A549 (cell line): ENCODE results near the gene ANKFY1. TPM values are rescaled to one million over a fixed set of nuclear protein-coding genes. Genes with fewer than 3 reads are reported as not detected.

ENCODE experiments used
- ATAC-seq, 2 experiments: fragments of 200-7000 bp in 1 of 2; fragments of >200 bp in 1 of 2; cut with Nextera tagmentation in 1 of 2; cut with Tn5 transposase in 1 of 2; 3 replicates each; pipeline versions ENCODE4 v1.8.0 to v1.9.1; 2018 to 2020; ENCODE audit warnings: mild to moderate bottlenecking in 1 of 2, moderate library complexity in 1 of 2
- CTCF ChIA-PET: fragments of 300-600 bp; sonication (Branson Sonifier 250); formaldehyde crosslinking; extraction: SDS; loops from one replicate; lab custom pipeline; 2021; ENCODE audit warnings: antibody characterized with exemption, inconsistent platforms; lab: Yijun Ruan, JAX
- POLR2A ChIA-PET: fragments of 350-600 bp; formaldehyde crosslinking; extraction: SDS; loops from one replicate; lab custom pipeline; 2021; ENCODE audit warnings: antibody characterized with exemption, inconsistent platforms; lab: Yijun Ruan, JAX
- DNase-seq, 2 experiments: peaks; one replicate each; pipeline versions ENCODE4 v3.0.0 to v3.0.0-alpha.2; 2011 to 2016; ENCODE audit warnings: low read depth in 1 of 2, low spot score in 1 of 2
- FAIRE-seq: peaks from 2 replicates; lab custom pipeline; 2011; peaks lifted over from hg19 to GRCh38; lab: Jason Lieb, UNC
- H3K27ac ChIP-seq, 2 experiments: fragments of >200 bp; sonication (Bioruptor Twin); formaldehyde crosslinking; 3 replicates each; pipeline ENCODE4 v1.5.1; 2016 to 2017
- H3K4me1 ChIP-seq: fragments of >200 bp; sonication (Bioruptor Twin); formaldehyde crosslinking; 3 replicates; pipeline ENCODE4 v1.6.1; 2016
- H3K4me2 ChIP-seq: fragments of >200 bp; sonication (Bioruptor Twin); formaldehyde crosslinking; 3 replicates; pipeline ENCODE4 v1.6.1; 2016
- H3K4me3 ChIP-seq: fragments of >200 bp; sonication (Bioruptor Twin); formaldehyde crosslinking; 3 replicates; pipeline ENCODE4 v1.5.1; 2016
- H3K9me3 ChIP-seq: fragments of >200 bp; sonication (Bioruptor Twin); formaldehyde crosslinking; 3 replicates; pipeline ENCODE4 v1.6.1; 2016
- ATOH8 ChIP-seq: fragments of 250-450 bp; sonication (Bioruptor Pico); IDR thresholded peaks from 2 replicates; pipeline ENCODE4 v1.5.0; 2020; ENCODE audit warnings: low read depth, mild to moderate bottlenecking, moderate library complexity
- CEBPB ChIP-seq, 2 experiments: fragments of >200 bp in 1 of 2; sonication (Bioruptor Twin) in 1 of 2; formaldehyde crosslinking in 1 of 2; IDR thresholded peaks; 2 replicates each; pipeline ENCODE4 v1.6.1; 2012 to 2016
- CTCF ChIP-seq: fragments of >200 bp; sonication (Bioruptor Twin); formaldehyde crosslinking; IDR thresholded peaks from 3 replicates; pipeline ENCODE4 v1.5.1; 2016
- FOSL2 ChIP-seq, 2 experiments: fragments of 450-650 bp in 1 of 2; fragments of >200 bp in 1 of 2; sonication (Bioruptor Twin) in 1 of 2; formaldehyde crosslinking; IDR thresholded peaks; 2 replicates each; pipeline versions ENCODE4 v1.5.0 to v1.6.1; 2016 to 2020; ENCODE audit warnings: mild to moderate bottlenecking in 1 of 2, moderate library complexity in 1 of 2
- HEYL ChIP-seq: fragments of 250-450 bp; sonication (Bioruptor Pico); IDR thresholded peaks from 2 replicates; pipeline ENCODE4 v1.8.0; 2021; ENCODE audit warnings: mild to moderate bottlenecking, moderate library complexity
- HMGXB4 ChIP-seq: fragments of 250-450 bp; sonication (Bioruptor Pico); IDR thresholded peaks from 2 replicates; pipeline ENCODE4 v1.5.0; 2021; ENCODE audit warnings: mild to moderate bottlenecking, moderate library complexity, borderline replicate concordance
- HOXB13 ChIP-seq: fragments of 250-450 bp; sonication (Bioruptor Pico); IDR thresholded peaks from 2 replicates; pipeline ENCODE4 v1.5.0; 2020; ENCODE audit warnings: low read depth, mild to moderate bottlenecking, moderate library complexity
- JUNB ChIP-seq: fragments of >200 bp; sonication (Bioruptor Twin); formaldehyde crosslinking; IDR thresholded peaks from 2 replicates; pipeline ENCODE4 v1.6.1; 2016
- NFE2L2 ChIP-seq: fragments of 150-350 bp; conservative IDR thresholded peaks from 2 replicates; pipeline ENCODE4 v1.6.1; 2014; ENCODE audit warnings: low read length
- POLR2AphosphoS2 ChIP-seq: conservative IDR thresholded peaks from 2 replicates; pipeline ENCODE4 v1.6.1; 2012; ENCODE audit warnings: low read length, improper control_type of control experiment, inconsistent platforms
- RAD21 ChIP-seq, 2 experiments: fragments of >200 bp in 1 of 2; sonication (Bioruptor Twin) in 1 of 2; formaldehyde crosslinking in 1 of 2; IDR thresholded peaks in 1 of 2; conservative IDR thresholded peaks in 1 of 2; 2 replicates in 1 of 2; 3 replicates in 1 of 2; pipeline ENCODE4 v1.6.1; 2012 to 2018; ENCODE audit warnings: inconsistent platforms in 1 of 2
- RCOR1 ChIP-seq: fragments of 150-350 bp; IDR thresholded peaks from 2 replicates; pipeline ENCODE4 v1.6.1; 2014; ENCODE audit warnings: antibody characterized with exemption, low read length, low read depth
- SREBF2 ChIP-seq: fragments of 450-650 bp; IDR thresholded peaks from 2 replicates; pipeline ENCODE4 v1.6.1; 2014; ENCODE audit warnings: mild to moderate bottlenecking, moderate library complexity
- WGBS: methylation state at CpG from one replicate; pipeline ENCODE4 v1.1.6; 2017; ENCODE audit errors: missing lambda C conversion rate; 5-methylcytosine and 5-hydroxymethylcytosine counted together
- polyA plus RNA-seq, 4 experiments: library from polyadenylated mRNA; depleted of rRNA in 3 of 4; stranded (reverse); fragments of >200 nt; fragmentation: RNase III in 1 of 4; extraction: RNeasy Plus Mini Kit Qiagen cat#74134 plus additional on column Dnase treatment in 1 of 4; gene quantifications; 2 replicates in 3 of 4; 3 replicates in 1 of 4; pipeline ENCODE4 v1.2.3, GENCODE V29; 2011 to 2017

ANKFY1 gene
- polyA plus RNA-seq, 2 of the 4 experiments (the other 2 are of a cell fraction) = 28.5 to 51.7 TPM

GRCh38 chr17:4160294-4160859 is 103.4 kb downstream of the ANKFY1 start:
- CTCF ChIA-PET = interaction anchor here (0.8 to 7.3 kb wide), 12 partner anchors 8 to 259 kb away, joined by 3 to 45 read pairs (median 5); partner anchors contain the start of genes CYB5D2 and ZZEF1
- POLR2A ChIA-PET = interaction anchor here (1.0 to 4.7 kb wide), 2 partner anchors 17 to 22 kb away, joined by 3 to 54 read pairs; partner anchors contain the start of genes CYB5D2 and ZZEF1
- no peak for DNase-seq
- no peaks in the 10 kb centered on the region for H3K9me3 ChIP-seq
- FAIRE-seq = no peak
- H3K4me1 ChIP-seq = peaks cover 39% of the 10 kb centered on the region
- H3K27ac ChIP-seq = peak overlapping the region; percentile 90
- TF ChIP-seq NFE2L2 (no peak), POLR2AphosphoS2 (no peak), HOXB13 (CRISPR knock-in tag) (no peak), SREBF2 (no peak), JUNB (no peak), FOSL2 (IDR thresholded peaks at IDR 0.05) (no peak), FOSL2 (CRISPR knock-in tag; IDR thresholded peaks at IDR 0.05) (0 out of 2 replicates have a peak, but pooled peaks have one; percentile 8)
- TF ChIP-seq, all 56 proteins: peak for 1
- no peak for ATAC-seq
- Histone ChIP-seq H3K4me3 (no peak overlapping the region), H3K4me2 (peak overlapping the region; percentile 71)
- 93% methylated on average over 19 of the region's 19 CpGs for WGBS

- WGBS = 93% methylated on average over 15 of the region's 15 CpGs
- DNase-seq = no peak
- Histone ChIP-seq H3K4me3 (no peak overlapping the region), H3K27ac (peak overlapping the region; percentile 90; a peak in 4 of 6 replicates), H3K9me3 (no peaks in the 10 kb centered on the region), H3K4me2 (no peak overlapping the region), H3K4me1 (peaks cover 39% of the 10 kb centered on the region)
- no peak for ATAC-seq
- FAIRE-seq = no peak
- TF ChIP-seq CEBPB (IDR thresholded peaks at IDR 0.05) (no peak), NFE2L2 (peak; percentile 59)
- POLR2A ChIA-PET = interaction anchor here (4.7 kb wide), 1 partner anchor 16 kb away, joined by 54 read pairs; the partner anchor contains the start of genes CYB5D2 and ZZEF1
- CTCF ChIA-PET = interaction anchor here (1.0 to 7.3 kb wide), 6 partner anchors 13 to 313 kb away, joined by 3 to 45 read pairs (median 10); partner anchors contain the start of gene NCBP3
Measured at GRCh38 chr17:4159761-4160160, 104.0 kb downstream of the ANKFY1 start.

GRCh38 chr17:4157618-4158333 is 106.0 kb downstream of the ANKFY1 start:
- Histone ChIP-seq H3K9me3 (no peaks in the 10 kb centered on the region), H3K4me2 (no peak overlapping the region), H3K27ac (no peak overlapping the region), H3K4me3 (no peak overlapping the region), H3K4me1 (peaks cover 27% of the 10 kb centered on the region)
- TF ChIP-seq ATOH8 (CRISPR knock-in tag) = no peak
- no peak for TF ChIP-seq RCOR1
- TF ChIP-seq HEYL (CRISPR knock-in tag) = no peak
- TF ChIP-seq HMGXB4 = no peak
- CTCF ChIA-PET = interaction anchor here (0.6 to 5.9 kb wide), 8 partner anchors 9 to 294 kb away, joined by 3 to 36 read pairs (median 4); partner anchors contain the start of genes CYB5D2 and ZZEF1
- FAIRE-seq = no peak
- WGBS = 92% methylated on average over 12 of the region's 12 CpGs
- POLR2A ChIA-PET = interaction anchor here (1.0 to 6.4 kb wide), 2 partner anchors 12 to 15 kb away, joined by 3 to 43 read pairs; partner anchors contain the start of genes CYB5D2 and ZZEF1
- no peak for DNase-seq
- no peak for ATAC-seq

GRCh38 chr17:4156750-4157381 is 106.9 kb downstream of the ANKFY1 start:
- no peak for FAIRE-seq
- Histone ChIP-seq H3K9me3 (no peaks in the 10 kb centered on the region), H3K4me2 (no peak overlapping the region), H3K4me1 (peaks cover 18% of the 10 kb centered on the region), H3K4me3 (no peak overlapping the region), H3K27ac (no peak overlapping the region)
- TF ChIP-seq RAD21 (conservative IDR thresholded peaks at IDR 0.05 in 1 of 2, IDR thresholded peaks at IDR 0.05 in 1 of 2) = peak in 1 of 2 experiments; percentile 8; a peak in 1 of 5 replicates
- peak; percentile 17; the same call in 2 of the 3 replicates for TF ChIP-seq CTCF
- no peak for TF ChIP-seq RCOR1
- ChIA-PET POLR2A (interaction anchor here (6.4 kb wide), 1 partner anchor 14 kb away, joined by 43 read pairs; the partner anchor contains the start of genes CYB5D2 and ZZEF1), CTCF (interaction anchor here (0.8 to 5.9 kb wide), 8 partner anchors 10 to 257 kb away, joined by 3 to 36 read pairs (median 4); partner anchors contain the start of genes CYB5D2 and ZZEF1)
- no peak for DNase-seq
- ATAC-seq = peak in 1 of 2 experiments; percentile 10; a peak in 2 of 6 replicates
- WGBS = 85% methylated on average over 16 of the region's 16 CpGs
